OCI-LY7 (cell line): ENCODE results near the gene PDCD2L. TPM values are rescaled to one million over a fixed set of nuclear protein-coding genes. Genes with fewer than 3 reads are reported as not detected.

Experiments used
- BruUV-seq: library from RNA; stranded (reverse); fragments of 400-500 nt; replicated peaks from 2 replicates; lab custom pipeline; 2021; lab: Mats Ljungman, UMichigan
- CTCF ChIA-PET: fragments of 300-600 bp; sonication (Branson Sonifier 250); formaldehyde crosslinking; loops from one replicate; lab custom pipeline; 2022; ENCODE audit warnings: antibody characterized with exemption; ENCODE audit not compliant: unreplicated experiment; lab: Charles Lee
- POLR2A ChIA-PET: fragments of 300-600 bp; sonication (Branson Sonifier 250); formaldehyde crosslinking; loops from one replicate; lab custom pipeline; 2022; ENCODE audit warnings: antibody characterized with exemption; lab: Charles Lee
- DNase-seq: peaks from one replicate; pipeline ENCODE4 v3.0.0-alpha.2; 2015; ENCODE audit warnings: low spot score
- H2AFZ ChIP-seq: fragments of 200-600 bp; sonication (generic), shearing (Covaris generic); 2 replicates; pipeline ENCODE4 v1.6.1; 2014; ENCODE audit warnings: mild to moderate bottlenecking, antibody characterized with exemption, low read length, moderate library complexity
- H3K27ac ChIP-seq: fragments of 200-600 bp; sonication (generic); 2 replicates; pipeline ENCODE4 v1.5.1; 2014; ENCODE audit warnings: mixed run types, low read depth, mild to moderate bottlenecking, moderate library complexity, low read length, inconsistent platforms; ENCODE audit not compliant: poor library complexity, severe bottlenecking
- H3K36me3 ChIP-seq: fragments of 200-600 bp; sonication (generic); 2 replicates; pipeline ENCODE4 v1.6.1; 2014; ENCODE audit warnings: mild to moderate bottlenecking, antibody characterized with exemption, low read length, moderate library complexity, mixed read lengths; ENCODE audit not compliant: insufficient read depth
- H3K4me1 ChIP-seq: fragments of 200-600 bp; sonication (generic); 2 replicates; pipeline ENCODE4 v1.5.1; 2014; ENCODE audit warnings: mild to moderate bottlenecking, low read length; ENCODE audit not compliant: insufficient read depth, poor library complexity, severe bottlenecking
- H3K4me2 ChIP-seq: fragments of 200-600 bp; sonication (generic); 2 replicates; pipeline ENCODE4 v1.6.1; 2014; ENCODE audit warnings: mild to moderate bottlenecking, low read length
- H3K4me3 ChIP-seq: fragments of 200-600 bp; sonication (generic); 2 replicates; pipeline ENCODE4 v1.5.1; 2014; ENCODE audit warnings: mild to moderate bottlenecking, low read depth, low read length; ENCODE audit not compliant: poor library complexity, severe bottlenecking
- H3K79me2 ChIP-seq: fragments of 200-600 bp; sonication (generic); 2 replicates; pipeline ENCODE4 v1.6.1; 2016; ENCODE audit warnings: low read depth, mild to moderate bottlenecking, low read length, moderate library complexity, mixed read lengths; ENCODE audit not compliant: insufficient read depth
- H3K9me2 ChIP-seq: fragments of 200-600 bp; sonication (generic); 2 replicates; pipeline ENCODE4 v1.6.1; 2016; ENCODE audit warnings: mild to moderate bottlenecking, low read length, mixed read lengths; ENCODE audit not compliant: insufficient read depth
- H3K9me3 ChIP-seq: fragments of 200-600 bp; sonication (generic); 2 replicates; pipeline ENCODE4 v1.6.1; 2014; ENCODE audit warnings: mild to moderate bottlenecking, mixed run types, low read length, mixed read lengths
- H4K20me1 ChIP-seq: fragments of 200-600 bp; sonication (generic); 2 replicates; pipeline ENCODE4 v1.6.1; 2014; ENCODE audit warnings: mild to moderate bottlenecking, antibody characterized with exemption, low read length, moderate library complexity, mixed read lengths; ENCODE audit not compliant: insufficient read depth
- CTCF ChIP-seq: fragments of 200-600 bp; sonication (generic); conservative IDR thresholded peaks from 2 replicates; pipeline ENCODE4 v1.5.1; 2014; ENCODE audit warnings: mild to moderate bottlenecking, antibody characterized with exemption, low read length, moderate library complexity, mixed read lengths
- EZH2phosphoT487 ChIP-seq: fragments of 200-600 bp; sonication (generic); IDR thresholded peaks from 2 replicates; pipeline ENCODE4 v1.6.1; 2018; ENCODE audit warnings: low read depth, borderline replicate concordance, mild to moderate bottlenecking, mixed run types, antibody characterized with exemption, low read length, moderate library complexity, mixed read lengths
- intact Hi-C: fragments of 100-400 bp; cut with micrococcal nuclease; formaldehyde crosslinking; loops from one replicate; pipeline ENCODE4 v1.10.0; 2022; ENCODE audit not compliant: unreplicated experiment
- total RNA-seq, 2 experiments: library from RNA; depleted of rRNA in 1 of 2; stranded (reverse); fragments of >200 nt in 1 of 2; shearing (Covaris generic) in 1 of 2; gene quantifications; 2 replicates each; pipeline ENCODE4 v1.2.3, GENCODE V29; 2014 to 2022

PDCD2L gene
- total RNA-seq, 2 experiments from 2014 or later, result 27.5 to 30.0 TPM

GRCh38 chr19:34393031-34393430, 11.2 kb upstream of the PDCD2L start:
- TF ChIP-seq CTCF, result no peak
- TF ChIP-seq EZH2phosphoT487, result no peak
- ChIA-PET POLR2A (interaction anchor here (0.6 kb wide), 1 partner anchor 359 kb away, joined by 4 read pairs; no protein-coding TSS in a partner anchor), CTCF (no interaction called here)

GRCh38 chr19:34393629-34394028, 10.6 kb upstream of the PDCD2L start:
- peaks cover 96% of the 10 kb centered on the region for H3K36me3 ChIP-seq
- no peaks in the 10 kb centered on the region for H3K4me1 ChIP-seq
- intact Hi-C loops, result no loop called here
- no peak for DNase-seq
- no peaks in the 10 kb centered on the region for H3K79me2 ChIP-seq
- BruUV-seq, result no TSS peak
- no peaks in the 10 kb centered on the region for H3K9me3 ChIP-seq
- H3K9me2 ChIP-seq, result no peaks in the 10 kb centered on the region
- H2AFZ ChIP-seq, result no peak overlapping the region
- H3K4me2 ChIP-seq, result no peak overlapping the region
- no peak overlapping the region for H3K4me3 ChIP-seq
- H4K20me1 ChIP-seq, result no peaks in the 10 kb centered on the region
- ChIA-PET POLR2A (no interaction called here), CTCF (no interaction called here)
- TF ChIP-seq CTCF (no peak), EZH2phosphoT487 (no peak)
- no peak overlapping the region for H3K27ac ChIP-seq

More at GRCh38 chr19:34393031-34393430, 11.2 kb upstream of the PDCD2L start:
- H3K9me2 ChIP-seq, result no peaks in the 10 kb centered on the region
- no peak overlapping the region for H3K27ac ChIP-seq
- H2AFZ ChIP-seq, result no peak overlapping the region
- no peak overlapping the region for H3K4me3 ChIP-seq
- peaks cover 96% of the 10 kb centered on the region for H3K36me3 ChIP-seq
- no peaks in the 10 kb centered on the region for H3K4me1 ChIP-seq
- no peak overlapping the region for H3K4me2 ChIP-seq
- BruUV-seq, result no TSS peak
- intact Hi-C loops, result no loop called here
- DNase-seq, result no peak
- H3K9me3 ChIP-seq, result no peaks in the 10 kb centered on the region
- no peaks in the 10 kb centered on the region for H4K20me1 ChIP-seq
- H3K79me2 ChIP-seq, result no peaks in the 10 kb centered on the region

GRCh38 chr19:34397853-34398252, 6.3 kb upstream of the PDCD2L start:
- H3K4me1 ChIP-seq, result no peaks in the 10 kb centered on the region
- no peaks in the 10 kb centered on the region for H4K20me1 ChIP-seq
- H3K9me2 ChIP-seq, result no peaks in the 10 kb centered on the region
- no peak for DNase-seq
- no peak overlapping the region for H3K4me2 ChIP-seq
- no peaks in the 10 kb centered on the region for H3K79me2 ChIP-seq
- H3K36me3 ChIP-seq, result peaks cover 87% of the 10 kb centered on the region
- POLR2A ChIA-PET, result interaction anchor here (0.7 to 0.9 kb wide), 2 partner anchors 30 to 47 kb away, joined by 3 read pairs; partner anchors contain the start of gene UBA2
- no peak for TF ChIP-seq CTCF
- TF ChIP-seq EZH2phosphoT487, result no peak
- no peak overlapping the region for H3K27ac ChIP-seq
- intact Hi-C loops, result no loop called here
- H2AFZ ChIP-seq, result no peak overlapping the region
- H3K9me3 ChIP-seq, result no peaks in the 10 kb centered on the region
- CTCF ChIA-PET, result no interaction called here
- H3K4me3 ChIP-seq, result no peak overlapping the region
- BruUV-seq, result no TSS peak
